Hindlimb muscle (tissue), 1 donor: ENCODE data around the gene FGGY. TPM values are rescaled to one million over a fixed set of nuclear protein-coding genes. Genes with fewer than 3 reads are reported as not detected.

Source experiments
- DNase-seq: peaks from one replicate; pipeline ENCODE4 v3.0.0-alpha.2; 2013
- polyA plus RNA-seq: library from polyadenylated mRNA; unstranded; fragments of 120-200 nt; gene quantifications from one replicate; pipeline ENCODE4 v1.2.1, GENCODE V29; 2013; ENCODE audit not compliant: insufficient read length

The FGGY gene
- polyA plus RNA-seq, 1 donor = 17.2 TPM

- DNase-seq = no peak
Measured at GRCh38 chr1:59657873-59658465, 361.1 kb downstream of the FGGY start.

DNA sequence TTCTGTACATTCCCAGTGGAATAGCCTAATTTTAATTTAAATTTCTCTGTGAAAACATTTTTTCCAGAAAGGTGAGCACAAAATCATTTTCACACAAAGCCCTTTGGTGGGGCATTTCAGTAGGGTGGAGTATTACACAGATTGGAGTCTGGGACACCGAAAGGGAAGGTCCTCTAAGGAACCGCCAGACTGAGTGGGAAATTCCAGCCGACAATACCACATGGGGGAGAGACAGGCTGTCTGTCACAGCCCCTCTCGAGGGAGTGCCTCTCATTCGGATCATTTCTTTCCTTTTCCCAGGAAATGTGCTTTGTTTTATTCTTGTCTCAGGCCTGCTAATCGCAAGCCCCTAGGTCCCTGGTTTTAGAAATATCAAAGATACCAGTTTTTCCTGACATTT, 367.3 kb downstream of the FGGY start:
- DNase-seq = no peak

DNA sequence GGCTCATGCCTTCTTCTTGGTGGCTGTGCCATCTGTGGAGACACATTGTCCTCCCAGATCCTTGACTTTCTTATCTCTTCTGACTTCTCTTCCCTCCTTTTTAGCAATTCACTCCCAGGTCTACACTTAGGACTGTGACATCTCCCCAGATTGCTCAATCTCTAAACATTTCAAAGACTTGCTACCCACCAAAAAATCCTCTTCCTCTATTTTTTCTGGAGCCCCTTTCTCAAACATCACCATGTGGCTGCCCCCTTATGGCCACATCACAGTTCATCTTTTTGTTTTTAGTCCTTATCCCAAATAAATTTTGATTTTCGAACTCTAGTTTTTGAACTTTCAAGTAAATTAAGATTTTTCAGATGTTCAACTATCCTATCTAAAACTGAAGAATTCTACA, 369.2 kb downstream of the FGGY start:
- DNase-seq = no peak

GRCh38 chr1:59667020-59667419, 370.1 kb downstream of the FGGY start:
- DNase-seq = no peak

- no peak for DNase-seq
Measured at GRCh38 chr1:59669752-59670312, 372.9 kb downstream of the FGGY start.

- no peak for DNase-seq
Measured at GRCh38 chr1:59670662-59671061, 373.8 kb downstream of the FGGY start.

DNA sequence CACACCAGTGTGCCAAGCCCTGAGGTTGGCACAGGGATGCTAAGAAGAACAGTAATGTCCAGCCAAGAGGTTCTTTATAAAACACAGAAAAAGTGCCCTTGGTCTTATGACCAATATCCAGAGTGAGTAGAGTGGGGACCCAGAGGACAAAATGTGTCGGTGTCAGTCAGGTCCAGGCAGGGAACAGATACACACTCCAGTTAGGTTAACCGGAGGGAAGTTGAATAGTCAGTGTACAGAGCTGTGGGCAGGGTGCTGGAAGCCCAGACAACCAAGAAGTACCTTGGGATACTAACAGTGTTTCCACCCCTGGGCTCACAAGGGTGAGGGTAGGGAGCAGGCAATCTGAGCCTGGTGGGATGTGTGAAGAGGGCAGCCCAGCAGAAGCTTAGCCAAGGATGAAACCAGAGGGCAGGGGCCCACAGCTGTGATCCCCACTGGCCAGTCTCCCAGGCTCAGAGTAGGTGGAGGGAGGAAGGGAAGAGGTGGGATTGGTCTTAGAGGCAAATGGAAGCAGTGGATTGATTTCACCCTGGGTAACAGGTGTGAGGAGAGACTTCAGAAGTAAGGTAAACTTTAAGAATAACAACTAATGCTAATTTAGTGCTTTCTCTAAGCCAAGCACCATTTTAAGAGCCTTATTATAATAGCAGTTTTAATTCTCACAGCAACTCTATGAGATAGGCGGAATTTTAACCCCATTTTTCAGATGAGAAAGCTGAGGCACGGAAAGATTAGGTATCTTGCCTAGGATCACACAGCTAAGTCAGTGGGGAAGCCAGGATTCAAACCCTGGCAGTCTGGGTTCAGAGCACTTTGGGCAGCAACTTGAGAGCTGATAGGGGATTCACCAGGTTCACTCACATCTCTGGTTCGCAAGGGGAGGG, 374.4 kb downstream of the FGGY start:
- DNase-seq = no peak

- no peak for DNase-seq
Measured at GRCh38 chr1:59671953-59672305, 375.0 kb downstream of the FGGY start.

DNA sequence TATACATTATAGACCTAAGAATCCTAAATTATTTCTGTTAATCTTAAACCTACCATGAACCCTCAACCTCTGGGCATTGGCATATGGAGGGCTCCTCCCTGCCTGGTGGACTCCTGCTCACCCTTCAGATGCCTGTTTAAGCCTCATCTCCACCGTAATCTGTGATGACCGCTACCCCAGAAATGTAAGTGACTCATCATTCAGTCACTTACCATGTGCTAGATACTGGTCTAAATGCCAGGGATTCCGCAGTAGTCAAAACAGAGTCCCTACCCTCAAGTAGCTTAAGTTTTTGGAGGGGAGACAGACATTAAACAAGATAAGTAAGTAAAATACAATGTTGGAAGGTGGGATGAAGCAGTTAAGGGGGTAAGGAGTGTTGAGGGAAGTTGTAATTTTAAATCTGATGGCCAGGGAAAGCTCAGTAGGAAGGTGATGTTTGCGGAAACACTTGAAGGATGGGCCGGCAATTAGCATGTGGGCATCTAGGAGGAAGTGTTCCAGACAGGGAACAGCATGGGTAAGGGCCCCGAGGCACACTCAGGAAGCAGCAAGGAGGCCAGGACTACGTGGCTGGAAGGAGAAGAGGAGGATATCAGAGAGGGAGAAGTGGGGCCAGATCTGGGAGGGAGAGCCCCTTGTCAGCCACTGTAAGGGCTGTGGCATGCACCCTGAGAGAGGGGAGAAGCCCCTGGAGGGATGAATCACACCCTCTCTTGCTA, 376.1 kb downstream of the FGGY start:
- no peak for DNase-seq

DNA sequence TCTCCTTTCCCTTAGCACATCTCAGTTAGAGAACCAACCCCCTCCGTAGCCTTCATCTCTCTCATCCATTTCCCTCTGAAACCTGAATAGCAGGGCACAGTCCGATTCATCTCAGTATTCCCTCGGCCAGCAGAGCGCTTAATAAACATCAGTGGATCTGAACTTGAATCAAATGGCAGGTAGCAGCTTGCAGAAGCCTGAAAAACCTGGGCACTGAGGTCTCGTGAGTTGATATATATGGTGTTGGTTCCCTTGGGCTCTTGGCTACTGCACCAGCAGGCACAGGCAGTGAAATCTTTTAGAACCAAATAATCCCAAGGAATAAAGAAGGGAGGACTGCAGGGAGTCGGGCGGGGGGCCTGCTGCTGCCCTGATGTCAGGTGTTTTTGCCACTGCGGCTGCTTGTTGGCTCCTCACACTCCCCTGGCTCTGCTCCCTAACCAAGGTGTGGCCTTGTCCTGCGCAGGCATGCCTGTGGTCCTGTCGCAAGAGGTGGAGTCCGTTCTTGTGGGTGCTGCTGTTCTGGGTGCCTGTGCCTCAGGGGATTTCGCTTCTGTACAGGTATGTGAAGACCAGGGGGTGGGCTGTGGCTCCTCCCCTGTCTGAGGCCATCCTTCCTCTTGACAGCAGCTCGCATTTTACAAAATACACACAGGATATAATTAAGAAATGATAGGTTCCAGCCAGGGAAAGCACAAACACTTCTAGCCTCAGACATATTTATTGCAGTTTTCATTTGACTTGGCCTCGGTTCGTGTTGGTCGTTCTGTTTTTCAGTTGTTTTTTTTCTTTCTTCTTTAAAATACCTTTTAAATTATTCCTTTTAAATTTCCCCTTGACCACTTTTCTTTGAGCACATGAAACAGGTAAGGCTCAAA, 376.9 kb downstream of the FGGY start:
- DNase-seq = no peak

DNA sequence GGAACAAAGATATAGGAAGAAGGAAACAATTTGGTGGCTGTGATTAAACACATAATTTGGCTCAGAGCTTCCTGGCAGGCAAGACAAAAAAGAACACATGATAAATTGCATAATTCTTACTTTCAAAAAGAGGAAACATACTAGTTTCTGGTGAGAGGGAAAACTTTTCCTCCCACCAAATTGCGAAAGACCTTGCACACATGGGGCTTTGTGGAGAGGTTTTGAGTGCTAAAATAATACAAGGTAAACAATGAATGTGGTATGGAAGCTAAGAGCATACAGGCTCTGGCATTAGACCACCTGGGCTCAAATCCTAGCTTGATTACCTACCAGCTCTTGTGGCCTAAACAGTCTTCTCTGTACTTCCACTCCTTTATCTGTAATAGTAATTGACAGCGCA, 377.7 kb downstream of the FGGY start:
- no peak for DNase-seq

- DNase-seq = no peak
Measured at GRCh38 chr1:59675936-59676335, 379.0 kb downstream of the FGGY start.

- DNase-seq = no peak
Measured at GRCh38 chr1:59678040-59678439, 381.1 kb downstream of the FGGY start.

- DNase-seq = no peak
Measured at GRCh38 chr1:59678493-59679228, 381.8 kb downstream of the FGGY start.

- DNase-seq = no peak
Measured at GRCh38 chr1:59680044-59680443, 383.1 kb downstream of the FGGY start.

DNA sequence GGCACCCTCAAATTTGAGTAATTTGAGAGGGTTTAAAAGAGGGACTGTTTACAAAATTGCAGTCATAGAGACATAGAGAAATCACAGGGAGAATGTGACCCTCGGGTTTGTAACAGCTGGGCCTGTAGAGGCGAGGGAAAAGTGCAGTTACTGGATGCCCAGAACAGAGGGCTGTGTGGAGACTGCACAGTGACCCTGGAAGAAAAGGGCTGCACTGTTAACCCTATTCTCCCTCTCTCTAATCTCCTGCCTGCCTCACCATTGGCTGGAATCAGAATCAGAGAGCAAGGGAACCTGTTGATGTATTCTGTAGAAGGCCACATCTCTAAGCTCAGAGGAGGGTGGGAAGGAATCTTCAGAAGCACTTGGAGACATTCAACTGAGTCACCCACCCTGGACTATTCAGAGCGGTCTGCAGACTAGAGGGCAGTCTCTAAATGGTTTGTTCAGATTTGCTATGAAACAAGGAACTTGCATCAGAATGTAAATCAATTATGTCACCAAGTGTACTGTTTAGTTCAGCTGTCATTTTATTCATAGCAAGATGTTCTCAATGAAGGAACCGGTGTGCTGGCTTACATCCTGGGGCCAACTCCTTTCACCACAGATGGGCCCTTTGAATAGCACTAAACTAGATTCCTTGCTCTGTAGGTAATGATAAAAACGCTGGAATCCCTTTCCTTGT, 385.6 kb downstream of the FGGY start:
- DNase-seq = no peak

DNA sequence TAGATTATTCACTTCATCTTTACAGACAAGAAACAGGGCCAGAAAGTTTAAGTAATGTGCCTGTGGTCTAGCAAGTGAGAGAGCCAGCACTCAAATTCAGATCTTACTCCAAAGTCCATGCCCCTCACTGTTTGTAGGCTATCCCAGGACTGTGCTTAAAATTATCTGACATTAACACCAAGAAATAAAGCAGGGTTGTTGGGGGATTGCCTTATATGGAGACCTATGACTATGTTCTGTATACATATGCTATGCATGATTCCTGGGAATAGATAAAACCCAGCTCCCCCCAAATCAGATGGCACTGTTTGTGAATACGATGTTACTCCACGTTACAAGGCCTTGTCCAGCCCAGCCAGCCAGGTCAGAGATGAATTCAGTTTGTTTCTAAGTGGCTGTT, 386.3 kb downstream of the FGGY start:
- DNase-seq = no peak

DNA sequence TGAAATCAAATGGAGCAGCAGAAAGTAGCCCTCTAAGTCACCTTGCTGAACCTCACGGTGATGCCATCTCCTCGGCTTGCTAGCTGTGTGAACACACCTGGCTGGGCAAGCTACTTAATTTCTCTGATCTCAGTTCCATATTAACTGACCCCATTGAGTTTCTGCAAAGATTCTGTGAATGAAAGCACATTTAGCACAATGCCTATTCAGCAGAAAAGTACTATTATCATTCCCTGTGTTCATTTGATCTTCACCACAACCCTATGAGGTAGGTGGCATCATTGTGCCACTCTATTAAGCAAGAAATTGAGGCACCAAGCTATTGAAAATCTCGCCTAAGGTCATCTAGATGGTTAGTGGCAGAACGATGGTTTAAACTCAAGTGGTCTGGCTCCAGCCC, 387.8 kb downstream of the FGGY start:
- no peak for DNase-seq

DNA sequence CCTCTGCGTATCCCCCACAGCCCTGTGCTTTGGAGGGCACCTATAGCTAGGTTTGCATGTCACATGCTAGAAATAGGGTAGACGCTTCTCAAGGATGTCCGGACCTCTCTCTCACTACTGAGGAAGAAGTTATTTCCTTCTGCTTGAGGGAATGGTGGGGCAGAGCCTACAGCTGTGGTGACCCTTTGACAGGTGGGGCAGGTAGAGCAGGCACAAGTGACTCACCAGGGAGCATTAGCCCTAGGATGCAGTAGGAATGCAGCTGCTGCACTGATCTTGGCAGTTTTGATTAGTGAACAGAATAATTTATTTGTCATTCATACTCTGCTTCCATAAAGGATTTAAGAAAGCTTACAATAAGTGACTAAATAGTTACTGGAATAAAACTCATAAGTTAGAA, 388.2 kb downstream of the FGGY start:
- no peak for DNase-seq

DNA sequence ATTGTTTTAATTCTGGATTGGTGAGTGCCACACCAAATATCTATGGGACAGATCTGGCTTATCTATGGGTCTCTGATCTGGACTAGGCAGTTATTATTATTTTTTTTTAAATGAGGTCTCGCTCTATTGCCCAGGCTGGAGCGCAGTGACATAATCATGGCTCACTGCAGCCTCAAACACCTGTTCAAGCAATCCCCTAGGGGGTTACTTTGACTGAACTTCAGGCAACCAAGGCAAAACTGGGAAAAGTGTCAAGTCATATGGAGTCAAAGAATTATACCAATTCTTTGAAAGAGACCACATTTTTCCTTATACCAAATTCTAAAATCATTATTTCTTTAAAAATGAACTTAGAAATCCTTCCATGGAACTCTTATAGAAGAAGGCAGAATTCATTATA, 388.8 kb downstream of the FGGY start:
- no peak for DNase-seq

DNA sequence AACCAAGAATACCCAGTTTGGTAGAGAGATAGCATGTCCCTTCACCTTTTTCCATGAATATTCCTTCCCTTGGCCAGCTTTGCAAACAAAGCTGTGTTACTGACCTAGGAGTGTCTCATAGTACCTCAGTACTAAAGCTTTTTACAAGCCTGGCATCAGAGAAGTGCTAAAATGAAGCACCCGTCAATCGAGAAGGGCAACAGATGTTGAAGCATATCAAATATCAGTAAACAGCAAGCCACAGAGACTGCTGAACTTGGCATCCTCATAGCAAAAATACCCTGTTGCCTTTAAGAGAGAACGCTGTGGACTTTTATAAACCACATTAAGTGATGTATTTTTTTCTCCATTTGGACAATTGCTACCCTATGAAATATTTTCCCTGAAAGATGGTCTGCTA, 389.3 kb downstream of the FGGY start:
- no peak for DNase-seq
